Neural crest cell (in vitro differentiated cells): ENCODE results near the gene DIS3L2. TPM values are rescaled to one million over a fixed set of nuclear protein-coding genes. Genes with fewer than 3 reads are reported as not detected.
"Not testable (repeated sequence)": the region's sequence is repeated elsewhere in the genome, so short reads cannot be mapped to it uniquely, and the experiment has no call there.

ENCODE experiments used
- DNase-seq: peaks from one replicate; pipeline ENCODE4 v3.0.0; 2021; ENCODE audit warnings: low read depth, mixed read lengths, low spot score
- H3K27ac Mint-ChIP-seq: one replicate; pipeline ENCODE4 v1.8.0; 2021; ENCODE audit warnings: mild to moderate bottlenecking, mixed read lengths; ENCODE audit not compliant: unreplicated experiment
- H3K27me3 Mint-ChIP-seq: 2 replicates; pipeline ENCODE4 v1.8.0; 2021; ENCODE audit warnings: low read depth, mild to moderate bottlenecking, mixed read lengths
- H3K36me3 Mint-ChIP-seq: 2 replicates; pipeline ENCODE4 v1.8.0; 2021; ENCODE audit warnings: low read depth, mild to moderate bottlenecking, mixed read lengths
- H3K4me1 Mint-ChIP-seq: 2 replicates; pipeline ENCODE4 v1.8.0; 2021; ENCODE audit warnings: mixed read lengths
- H3K4me3 Mint-ChIP-seq: one replicate; pipeline ENCODE4 v1.8.0; 2021; ENCODE audit warnings: mild to moderate bottlenecking, mixed read lengths
- H3K9me3 Mint-ChIP-seq: 2 replicates; pipeline ENCODE4 v1.8.0; 2021; ENCODE audit warnings: mixed read lengths
- microRNA-seq: library from miRNA; unstranded; fragments of <30 nt; microRNA quantifications from one replicate; pipeline ENCODE4, GENCODE V29; 2020
- total RNA-seq: library from RNA; stranded (reverse); gene quantifications from 2 replicates; pipeline ENCODE4 v1.2.1, GENCODE V29; 2021
- TF ChIP-seq, protein P1 (sequence below): fragments of 200-600 bp; sonication (generic); conservative IDR thresholded peaks from 2 replicates; pipeline ENCODE4 v1.5.0; 2021; ENCODE audit warnings: antibody characterized with exemption, mild to moderate bottlenecking

Gene DIS3L2
- total RNA-seq, 1 donor from 2014 or later = 51.9 TPM

DNA sequence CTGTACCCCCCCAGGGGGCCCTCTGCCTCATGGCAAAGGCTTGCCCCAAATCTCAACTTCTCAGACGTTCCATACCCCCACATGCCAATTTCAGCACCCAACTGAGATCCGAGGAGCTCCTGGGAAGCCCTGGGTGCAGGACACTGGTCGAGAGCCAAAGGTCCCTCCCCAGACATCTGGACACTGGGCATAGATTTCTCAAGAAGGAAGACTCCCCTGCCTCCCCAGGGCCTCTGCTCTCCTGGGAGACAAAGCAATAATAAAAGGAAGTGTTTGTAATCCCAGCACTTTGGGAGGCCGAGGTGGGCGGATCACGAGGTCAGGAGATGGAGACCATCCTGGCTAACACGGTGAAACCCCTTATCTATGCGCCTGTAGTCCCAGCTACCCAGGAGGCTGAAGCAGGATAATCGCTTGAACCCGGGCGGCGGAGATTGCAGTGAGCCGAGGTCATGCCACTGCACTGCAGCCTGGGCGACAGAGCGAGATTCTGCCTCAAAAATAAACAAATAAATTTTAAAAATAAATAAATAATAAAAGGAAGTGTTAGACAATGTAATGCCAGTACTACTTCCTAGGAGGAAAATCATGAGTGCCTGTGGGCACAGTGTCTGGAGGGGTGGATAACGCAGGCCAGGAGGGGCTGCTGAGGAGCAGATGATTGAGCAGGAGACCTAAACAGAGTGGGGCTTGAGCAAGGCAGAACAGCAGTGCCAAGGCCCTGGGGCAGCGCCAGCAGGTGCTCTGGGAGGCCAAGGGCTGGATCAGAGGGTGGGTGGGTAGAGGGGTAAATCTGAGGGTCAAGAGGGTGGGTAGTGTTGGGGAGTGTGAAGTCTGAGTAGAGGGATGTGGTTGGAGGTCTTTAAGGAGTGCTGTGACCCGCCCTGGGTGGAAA, 421.1 kb downstream of the DIS3L2 start:
- DNase-seq = no peak
- Mint-ChIP-seq H3K27ac (no peak overlapping the region), H3K4me1 (peaks cover 10% of the 10 kb centered on the region), H3K27me3 (peaks cover 60% of the 10 kb centered on the region), H3K9me3 (no peaks in the 10 kb centered on the region), H3K4me3 (no peak overlapping the region), H3K36me3 (no peaks in the 10 kb centered on the region)
- TF ChIP-seq, protein P1, sequence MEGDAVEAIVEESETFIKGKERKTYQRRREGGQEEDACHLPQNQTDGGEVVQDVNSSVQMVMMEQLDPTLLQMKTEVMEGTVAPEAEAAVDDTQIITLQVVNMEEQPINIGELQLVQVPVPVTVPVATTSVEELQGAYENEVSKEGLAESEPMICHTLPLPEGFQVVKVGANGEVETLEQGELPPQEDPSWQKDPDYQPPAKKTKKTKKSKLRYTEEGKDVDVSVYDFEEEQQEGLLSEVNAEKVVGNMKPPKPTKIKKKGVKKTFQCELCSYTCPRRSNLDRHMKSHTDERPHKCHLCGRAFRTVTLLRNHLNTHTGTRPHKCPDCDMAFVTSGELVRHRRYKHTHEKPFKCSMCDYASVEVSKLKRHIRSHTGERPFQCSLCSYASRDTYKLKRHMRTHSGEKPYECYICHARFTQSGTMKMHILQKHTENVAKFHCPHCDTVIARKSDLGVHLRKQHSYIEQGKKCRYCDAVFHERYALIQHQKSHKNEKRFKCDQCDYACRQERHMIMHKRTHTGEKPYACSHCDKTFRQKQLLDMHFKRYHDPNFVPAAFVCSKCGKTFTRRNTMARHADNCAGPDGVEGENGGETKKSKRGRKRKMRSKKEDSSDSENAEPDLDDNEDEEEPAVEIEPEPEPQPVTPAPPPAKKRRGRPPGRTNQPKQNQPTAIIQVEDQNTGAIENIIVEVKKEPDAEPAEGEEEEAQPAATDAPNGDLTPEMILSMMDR = no peak

DNA sequence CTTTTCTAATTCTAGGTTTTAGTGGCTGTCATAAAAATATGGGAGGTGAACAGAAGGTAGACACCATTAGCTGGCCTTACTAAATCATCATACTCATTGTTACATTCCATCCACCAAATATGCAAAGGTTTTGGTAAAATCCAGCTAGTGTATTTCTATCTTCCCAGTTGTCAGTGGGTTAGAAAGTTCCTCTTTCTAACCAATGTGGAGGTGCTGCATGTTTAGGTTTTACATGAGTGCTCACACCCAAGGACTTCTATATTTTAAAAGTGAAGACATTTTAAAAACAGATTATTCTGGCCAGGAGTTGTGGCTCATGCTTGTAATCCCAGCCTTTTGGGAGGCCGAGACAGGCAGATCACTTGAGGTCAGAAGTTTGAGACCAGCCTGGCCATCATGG, 423.0 kb downstream of the DIS3L2 start:
- no peak for DNase-seq
- H3K27ac Mint-ChIP-seq = no peak overlapping the region
- peaks cover 10% of the 10 kb centered on the region for H3K4me1 Mint-ChIP-seq
- TF ChIP-seq, protein P1 = no peak
- peaks cover 77% of the 10 kb centered on the region for H3K27me3 Mint-ChIP-seq
- no peaks in the 10 kb centered on the region for H3K9me3 Mint-ChIP-seq
- H3K36me3 Mint-ChIP-seq = no peaks in the 10 kb centered on the region
- H3K4me3 Mint-ChIP-seq = no peak overlapping the region

DNA sequence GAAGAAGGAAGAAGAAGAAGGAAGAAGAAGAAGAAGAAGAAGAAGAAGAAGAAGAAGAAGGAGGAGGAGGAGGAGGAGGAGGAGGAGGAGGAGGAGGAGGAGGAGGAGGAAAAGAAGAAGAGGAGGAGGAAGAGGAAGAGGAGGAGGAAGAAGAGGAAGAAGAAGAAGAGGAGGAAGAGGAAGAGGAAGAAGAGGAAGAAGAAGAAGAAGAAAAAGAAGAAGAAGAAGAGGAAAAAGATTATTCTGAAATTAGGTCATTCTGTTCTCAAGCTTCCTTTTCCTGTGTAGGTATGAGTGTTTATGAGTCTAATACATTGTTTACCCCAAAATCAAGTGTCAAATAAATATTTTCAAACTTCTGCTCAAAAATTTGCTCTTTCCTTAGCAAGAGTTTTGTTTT, 423.5 kb downstream of the DIS3L2 start:
- H3K36me3 Mint-ChIP-seq, H3K27ac Mint-ChIP-seq, H3K9me3 Mint-ChIP-seq, H3K4me3 Mint-ChIP-seq, DNase-seq: not testable (repeated sequence)
- Mint-ChIP-seq H3K27me3 (peaks cover 83% of the 10 kb centered on the region), H3K4me1 (peaks cover 10% of the 10 kb centered on the region)

DNA sequence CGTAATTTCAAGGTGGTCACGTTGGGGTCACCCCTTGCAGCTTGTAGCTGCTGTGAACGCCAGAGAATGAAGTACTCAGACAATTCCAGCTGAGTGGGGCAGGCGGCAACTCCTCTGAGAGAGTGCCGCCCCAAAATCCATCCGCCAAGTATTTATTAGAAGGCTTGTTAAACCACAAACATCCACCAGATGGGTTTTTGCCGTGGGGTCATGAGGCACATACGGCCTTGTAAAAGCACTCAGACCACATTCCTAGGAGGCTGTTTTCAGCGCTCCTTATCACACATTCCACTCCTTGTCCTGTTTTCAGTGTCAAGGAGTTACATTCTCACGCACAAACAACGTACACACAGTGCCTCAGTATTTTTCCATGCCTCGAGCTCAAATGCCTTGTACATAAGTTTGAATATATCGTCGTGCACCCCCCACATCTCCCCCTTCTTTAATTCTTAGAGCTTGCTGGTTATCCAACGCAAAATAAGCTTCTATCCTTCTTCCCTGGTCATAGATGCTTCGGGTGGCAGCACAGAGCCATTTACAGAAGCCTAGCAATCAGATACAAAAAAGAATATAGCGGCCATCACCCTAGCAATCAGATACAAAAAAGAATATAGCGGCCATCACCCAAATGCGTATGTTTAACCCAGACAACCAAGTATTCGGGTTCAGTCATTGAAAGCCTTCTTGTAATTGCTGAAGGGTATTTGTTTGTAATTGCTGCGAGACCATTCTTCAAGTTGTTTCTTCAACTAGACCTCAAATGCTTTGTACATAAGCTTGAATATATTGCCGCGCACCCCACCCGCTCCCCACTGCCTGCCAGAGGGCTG, 424.4 kb downstream of the DIS3L2 start:
- Mint-ChIP-seq H3K9me3 (no peaks in the 10 kb centered on the region), H3K27me3 (peaks cover 91% of the 10 kb centered on the region), H3K36me3 (no peaks in the 10 kb centered on the region), H3K27ac (no peak overlapping the region), H3K4me3 (no peak overlapping the region), H3K4me1 (peaks cover 10% of the 10 kb centered on the region)
- DNase-seq = no peak
- TF ChIP-seq, protein P1 = no peak

DNA sequence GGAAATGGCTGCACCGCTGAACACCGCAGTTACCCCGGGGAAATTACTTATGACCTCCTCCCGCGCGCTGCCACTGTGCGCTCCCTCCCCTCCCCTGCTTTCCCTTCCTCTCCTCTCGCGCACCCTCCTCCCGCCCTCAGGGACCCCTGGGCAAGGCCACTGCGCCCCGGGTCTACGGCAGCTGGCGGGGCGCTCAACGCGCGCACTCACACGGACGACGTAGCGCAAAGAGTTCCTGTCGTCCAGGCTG, 424.9 kb downstream of the DIS3L2 start:
- peaks cover 95% of the 10 kb centered on the region for H3K27me3 Mint-ChIP-seq
- H3K4me3 Mint-ChIP-seq = no peak overlapping the region
- no peak overlapping the region for H3K27ac Mint-ChIP-seq
- no peaks in the 10 kb centered on the region for H3K9me3 Mint-ChIP-seq
- TF ChIP-seq, protein P1 = no peak
- H3K36me3 Mint-ChIP-seq = no peaks in the 10 kb centered on the region
- DNase-seq = no peak
- H3K4me1 Mint-ChIP-seq = peaks cover 10% of the 10 kb centered on the region

Small RNA genes lying within 50 kb of the gene (microRNA-seq; reads per million reads assigned to microRNA genes)
- gene MIR562 = not detected

Other genes with a start within 250 kb of the DIS3L2 start
- 35.8 and 38.8 TPM in 2 replicates for gene PDE6D, start 180.4 kb upstream of the DIS3L2 start, total RNA-seq
- 62.9 and 64.1 TPM in 2 replicates for gene COPS7B, start 175.3 kb upstream of the DIS3L2 start, total RNA-seq
- gene NPPC, start 35.3 kb upstream of the DIS3L2 start, total RNA-seq = 12.7 and 16.5 TPM in 2 replicates